MG63 (cell line): Measurements from ENCODE around the gene BPGM. TPM values are rescaled to one million over a fixed set of nuclear protein-coding genes. Genes with fewer than 3 reads are reported as not detected.

Source experiments
- DNase-seq: peaks from one replicate; pipeline ENCODE4 v3.0.0-alpha.2; 2020
- H3K27me3 ChIP-seq: fragments of 250-450 bp; sonication (Bioruptor Pico); 2 replicates; pipeline ENCODE4 v1.5.1; 2020; ENCODE audit warnings: mild to moderate bottlenecking, moderate library complexity
- H3K36me3 ChIP-seq: fragments of 250-450 bp; sonication (Bioruptor Pico); 2 replicates; pipeline ENCODE4 v1.5.1; 2020; ENCODE audit warnings: mild to moderate bottlenecking, moderate library complexity
- H3K4me3 ChIP-seq: fragments of 250-450 bp; sonication (Bioruptor Pico); 2 replicates; pipeline ENCODE4 v1.5.1; 2020; ENCODE audit warnings: mild to moderate bottlenecking, moderate library complexity
- H3K9me3 ChIP-seq: fragments of 250-450 bp; sonication (Bioruptor Pico); 2 replicates; pipeline ENCODE4 v1.5.1; 2020; ENCODE audit warnings: mild to moderate bottlenecking, moderate library complexity
- total RNA-seq: library from RNA; depleted of rRNA; stranded (reverse); fragments of >200 nt; shearing (Covaris generic); gene quantifications from 2 replicates; pipeline ENCODE4 v1.2.3, GENCODE V29; 2014; ENCODE audit warnings: low replicate concordance; rRNA removed

Gene BPGM
- total RNA-seq = 8.7 and 9.6 TPM in 2 replicates

DNA sequence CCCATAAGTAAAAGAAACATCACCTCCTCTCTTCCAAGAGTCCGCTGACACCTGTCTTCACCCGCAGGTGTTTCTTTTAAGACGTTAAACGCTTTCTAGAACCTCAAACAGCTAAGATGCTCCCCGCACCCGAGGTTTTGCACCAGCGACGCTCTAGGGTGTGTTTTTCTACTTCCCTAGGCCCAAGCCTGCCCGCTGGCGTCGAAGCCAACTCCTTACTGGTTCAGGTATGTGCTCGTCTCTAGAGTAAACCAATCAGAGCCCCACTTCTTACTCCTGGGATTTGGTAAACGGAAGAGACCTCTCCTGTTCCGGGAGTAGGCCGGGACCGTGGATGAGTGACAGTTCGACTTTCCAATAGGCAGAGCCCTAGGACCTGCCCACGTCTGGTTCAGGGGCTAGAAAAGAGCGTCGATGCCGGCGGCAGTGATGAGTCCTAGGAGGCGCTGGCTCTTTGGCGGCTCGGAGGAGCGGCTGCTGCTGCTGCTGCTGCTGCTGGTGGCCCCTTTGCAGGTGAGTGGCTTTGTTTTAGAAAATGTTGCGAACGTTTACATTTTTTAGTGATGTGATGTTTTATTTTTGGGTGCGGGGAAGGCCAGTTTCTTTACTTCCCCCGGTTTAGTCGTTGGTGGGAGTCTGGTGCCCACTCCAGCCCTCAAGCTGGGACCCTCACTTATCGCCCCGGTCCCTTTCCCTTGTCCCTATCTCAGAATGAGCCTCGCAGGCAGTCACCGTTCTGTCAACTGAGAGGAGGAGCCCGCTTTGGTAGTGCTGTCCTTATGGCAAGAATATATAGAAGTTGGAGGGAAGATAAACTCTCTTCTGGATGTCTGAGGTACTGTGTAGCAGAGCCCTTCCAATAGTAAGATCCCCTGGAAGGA is at the start of gene BPGM:
BPGM (plus strand) TSS at position 429 of the 881 bp plus-strand sequence. CDS start 14,655 bp downstream, outside the sequence.
- peak within 1 kb of the TSS; percentile 84 for H3K4me3 ChIP-seq
- H3K27me3 ChIP-seq = no peaks in the 10 kb centered on the region
- DNase-seq = peak; percentile 97
- no peaks in the 10 kb centered on the region for H3K36me3 ChIP-seq
- H3K9me3 ChIP-seq = no peaks in the 10 kb centered on the region

DNA sequence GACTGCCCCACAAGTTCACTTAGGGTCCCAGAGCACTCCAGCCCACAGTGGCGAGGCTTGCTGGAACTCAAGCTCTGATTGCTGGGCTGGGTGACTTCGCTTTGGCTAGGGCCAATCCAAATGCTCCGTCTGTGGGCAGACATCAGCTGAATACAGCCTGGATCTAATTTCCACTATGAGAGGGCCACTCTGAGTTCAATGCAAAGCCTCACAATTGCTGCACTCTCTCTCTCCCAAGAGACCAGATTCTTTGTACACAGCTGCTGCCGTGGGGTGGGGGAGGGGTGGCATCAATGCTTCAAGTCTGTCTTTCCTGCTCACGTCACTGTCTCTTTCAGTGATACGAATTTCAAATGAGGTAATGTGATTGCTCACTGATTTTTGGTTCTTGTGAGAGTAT is 47.3 kb upstream of the BPGM start:
- no peak for DNase-seq
- Histone ChIP-seq H3K4me3 (no peak overlapping the region), H3K36me3 (no peaks in the 10 kb centered on the region), H3K9me3 (no peaks in the 10 kb centered on the region), H3K27me3 (no peaks in the 10 kb centered on the region)

DNA sequence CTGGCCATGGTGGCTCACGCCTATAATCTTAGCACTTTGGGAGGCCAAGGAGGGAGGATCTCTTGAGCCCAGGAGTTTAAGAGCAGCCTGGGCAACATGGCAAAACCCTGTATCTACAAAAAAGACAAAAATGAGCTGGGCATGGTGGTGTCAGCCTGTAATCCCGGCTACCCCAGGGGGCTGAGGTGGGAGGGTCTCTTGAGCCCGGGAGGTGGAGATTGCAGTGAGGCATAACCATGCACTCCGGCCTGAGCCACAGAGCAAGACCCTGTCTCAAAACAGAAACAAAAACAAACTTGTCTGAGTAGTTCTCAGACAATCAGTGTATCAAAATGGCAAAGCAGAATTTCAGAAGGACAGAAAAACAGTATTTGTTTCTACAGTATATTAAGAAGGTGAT is 45.2 kb upstream of the BPGM start:
- no peaks in the 10 kb centered on the region for H3K36me3 ChIP-seq
- no peaks in the 10 kb centered on the region for H3K27me3 ChIP-seq
- H3K9me3 ChIP-seq = no peaks in the 10 kb centered on the region
- DNase-seq = no peak
- H3K4me3 ChIP-seq = no peak overlapping the region

DNA sequence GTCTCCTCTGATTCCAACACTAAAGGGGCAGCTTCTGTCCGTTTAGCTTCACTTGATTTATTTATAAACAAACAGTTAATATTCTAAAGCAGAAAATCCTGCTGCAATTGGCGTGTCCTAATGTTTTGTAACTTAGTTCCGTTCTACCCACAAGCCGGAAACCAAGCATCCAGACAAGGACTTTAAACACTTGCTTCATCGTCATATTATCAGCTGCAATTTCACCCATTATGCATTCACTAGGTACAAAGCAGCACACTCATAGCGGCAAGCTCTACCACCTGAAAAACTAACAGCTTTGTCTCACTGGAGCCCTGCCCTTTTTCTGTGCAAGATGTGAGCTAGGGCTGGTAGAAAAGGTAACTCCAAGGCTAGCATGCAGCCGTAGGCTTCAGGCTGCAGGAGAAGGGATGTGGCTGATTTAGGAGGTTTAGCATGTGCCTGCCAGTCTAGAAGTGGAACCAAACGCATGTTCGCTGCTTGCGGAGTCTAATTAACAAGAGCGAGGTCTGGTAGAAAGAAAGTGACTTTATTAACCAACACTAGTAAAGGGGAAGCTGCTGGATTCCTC is 43.7 kb upstream of the BPGM start:
- Histone ChIP-seq H3K9me3 (no peaks in the 10 kb centered on the region), H3K4me3 (0 out of 2 replicates have a peak overlapping the region, but pooled peaks have one; percentile 9), H3K27me3 (no peaks in the 10 kb centered on the region), H3K36me3 (no peaks in the 10 kb centered on the region)
- no peak for DNase-seq

DNA sequence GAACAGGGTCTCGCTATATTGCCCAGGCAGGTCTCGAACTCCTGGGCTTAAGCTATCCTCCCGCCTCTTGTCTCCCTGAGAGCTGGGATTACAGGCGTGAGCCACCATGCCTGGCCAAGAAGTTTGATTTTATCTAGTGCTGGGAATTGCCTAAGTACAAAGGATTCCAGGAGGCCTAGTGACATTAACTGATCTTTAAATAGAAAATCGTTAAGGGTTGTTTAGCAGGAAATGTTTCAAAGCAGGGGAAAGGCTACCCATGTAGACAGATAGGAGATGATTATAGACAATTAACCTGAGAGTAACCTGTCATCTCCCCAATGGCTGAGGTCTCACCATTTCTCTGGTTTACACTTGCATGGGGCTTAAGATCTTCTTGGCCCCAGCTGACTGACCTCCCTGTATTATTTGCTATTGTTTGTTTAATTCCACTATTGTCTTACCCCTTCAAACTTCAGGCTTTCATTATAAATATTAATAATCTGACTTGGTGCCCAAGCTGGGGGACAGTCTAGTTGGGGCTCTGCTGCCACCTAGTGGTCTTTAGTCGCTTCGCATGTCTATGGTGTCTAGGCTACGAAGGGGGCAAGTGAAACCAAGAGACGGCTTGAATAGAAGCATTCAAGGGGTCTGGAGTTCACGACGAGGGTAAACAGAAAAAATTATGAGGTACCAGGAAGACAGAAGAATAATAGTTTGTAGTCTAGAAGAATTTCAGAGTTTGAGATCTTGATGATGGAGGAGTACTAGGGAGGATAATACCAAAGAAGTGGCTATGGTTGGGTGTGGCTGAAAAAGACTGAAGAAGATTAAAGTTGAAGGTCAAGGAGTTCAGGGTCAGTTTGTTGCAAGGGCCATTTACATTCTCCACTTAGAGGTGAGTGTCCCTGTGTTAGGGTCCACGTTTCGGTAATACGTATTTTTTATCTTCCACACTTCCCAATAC is 40.4 kb upstream of the BPGM start:
- H3K9me3 ChIP-seq = no peaks in the 10 kb centered on the region
- H3K27me3 ChIP-seq = no peaks in the 10 kb centered on the region
- no peaks in the 10 kb centered on the region for H3K36me3 ChIP-seq
- H3K4me3 ChIP-seq = no peak overlapping the region
- peak; percentile 26 for DNase-seq

DNA sequence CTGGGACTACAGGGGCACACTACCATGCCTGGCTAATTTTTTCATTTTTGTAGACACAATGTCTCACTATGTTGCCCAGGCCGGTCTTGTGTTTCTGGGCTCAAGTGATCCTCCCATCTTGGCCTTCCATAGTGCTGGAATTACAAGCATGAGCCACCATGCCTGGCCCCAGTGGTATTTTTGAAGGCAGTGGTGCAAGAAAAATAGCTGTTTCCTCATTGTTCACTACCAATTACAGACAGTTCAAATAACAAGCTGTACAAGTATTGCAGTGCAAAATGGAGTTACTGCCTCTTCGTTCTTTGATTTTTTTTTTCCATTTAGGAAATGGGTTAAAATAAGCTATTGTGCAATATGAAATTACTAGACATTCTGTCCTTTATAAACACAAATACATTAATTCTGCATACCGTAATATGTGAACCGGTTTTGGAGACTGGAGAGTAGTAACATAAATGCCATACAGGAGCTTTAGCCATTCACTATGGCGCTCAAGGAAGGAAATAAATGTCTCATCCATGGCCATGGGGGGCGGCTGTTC is 35.0 kb upstream of the BPGM start:
- no peaks in the 10 kb centered on the region for H3K36me3 ChIP-seq
- DNase-seq = no peak
- H3K9me3 ChIP-seq = no peaks in the 10 kb centered on the region
- H3K27me3 ChIP-seq = no peaks in the 10 kb centered on the region
- no peak overlapping the region for H3K4me3 ChIP-seq

DNA sequence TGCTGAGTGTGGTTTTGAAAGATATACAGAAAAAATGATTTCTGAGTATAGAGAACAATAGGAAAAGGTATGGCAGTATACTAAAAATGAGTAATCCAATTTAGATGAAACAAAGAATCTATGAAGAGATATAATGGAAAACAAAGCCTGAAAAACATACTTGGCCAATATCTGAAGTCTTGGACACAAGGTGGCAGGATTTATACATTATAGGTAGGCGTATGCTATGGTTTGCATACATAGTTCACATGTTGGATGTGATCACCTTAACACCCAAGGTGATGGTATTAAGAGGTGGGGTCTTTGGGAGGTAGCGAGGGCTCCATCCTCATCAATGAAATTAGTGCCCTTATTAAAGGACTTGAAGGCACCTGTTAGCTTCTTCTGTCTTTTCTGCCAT is 34.5 kb upstream of the BPGM start:
- Histone ChIP-seq H3K9me3 (no peaks in the 10 kb centered on the region), H3K4me3 (no peak overlapping the region), H3K36me3 (no peaks in the 10 kb centered on the region), H3K27me3 (no peaks in the 10 kb centered on the region)
- no peak for DNase-seq

DNA sequence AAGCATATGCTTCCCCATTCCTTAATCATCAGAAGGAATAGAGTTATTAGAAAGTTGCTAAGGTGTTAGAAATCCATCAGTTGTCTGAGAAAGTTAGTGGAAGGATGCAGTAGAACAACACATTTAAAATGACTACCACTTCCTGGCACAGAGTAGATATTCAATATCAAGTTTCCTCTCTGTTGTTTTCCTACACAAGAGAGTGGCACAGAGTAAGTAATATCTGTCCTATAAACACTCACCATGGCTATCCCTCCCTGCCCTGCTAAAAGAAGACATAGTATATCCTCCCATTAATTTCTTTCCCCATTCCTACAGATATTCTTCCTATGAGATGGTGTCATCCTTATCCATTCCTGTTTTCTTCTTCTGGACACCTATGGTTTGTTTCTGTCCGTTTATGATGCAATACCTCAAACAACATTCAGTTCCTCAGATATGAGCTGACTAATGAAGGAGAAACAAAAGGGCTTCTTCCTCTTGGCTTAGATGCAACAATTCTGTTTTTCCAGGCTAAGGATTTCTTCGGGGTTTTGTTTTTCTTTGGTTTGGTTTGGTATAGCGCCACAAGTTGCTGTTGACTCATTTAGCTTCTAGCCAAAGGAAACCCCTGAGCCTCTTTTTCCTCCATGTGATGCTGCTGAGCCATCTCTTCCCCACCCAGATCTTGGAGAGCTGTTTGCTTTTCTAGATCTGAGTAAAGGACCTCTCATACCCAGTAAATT is 32.9 kb upstream of the BPGM start:
- no peaks in the 10 kb centered on the region for H3K27me3 ChIP-seq
- DNase-seq = peak; percentile 75
- no peaks in the 10 kb centered on the region for H3K9me3 ChIP-seq
- H3K4me3 ChIP-seq = no peak overlapping the region
- H3K36me3 ChIP-seq = no peaks in the 10 kb centered on the region

DNA sequence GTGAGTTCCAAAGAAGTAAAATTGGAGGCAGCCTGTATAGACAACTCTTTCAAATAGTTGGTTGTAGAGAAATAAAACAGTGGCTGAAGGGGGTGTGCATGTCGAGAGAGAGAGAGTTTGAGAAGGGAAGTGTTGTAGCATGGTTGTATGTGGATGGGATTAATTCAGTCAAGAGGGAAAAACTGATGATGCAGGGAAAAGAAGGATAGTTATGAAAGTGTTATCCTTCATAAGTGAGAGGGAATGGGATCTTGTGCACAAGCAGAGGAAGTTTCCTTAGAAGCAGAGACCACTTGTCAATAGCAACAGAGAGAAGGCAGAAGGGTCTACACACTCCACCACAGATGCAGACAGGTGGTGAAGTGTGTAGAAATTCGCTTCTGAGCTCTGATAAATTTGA is 30.0 kb upstream of the BPGM start:
- H3K36me3 ChIP-seq = no peaks in the 10 kb centered on the region
- no peak overlapping the region for H3K4me3 ChIP-seq
- DNase-seq = no peak
- no peaks in the 10 kb centered on the region for H3K9me3 ChIP-seq
- no peaks in the 10 kb centered on the region for H3K27me3 ChIP-seq

DNA sequence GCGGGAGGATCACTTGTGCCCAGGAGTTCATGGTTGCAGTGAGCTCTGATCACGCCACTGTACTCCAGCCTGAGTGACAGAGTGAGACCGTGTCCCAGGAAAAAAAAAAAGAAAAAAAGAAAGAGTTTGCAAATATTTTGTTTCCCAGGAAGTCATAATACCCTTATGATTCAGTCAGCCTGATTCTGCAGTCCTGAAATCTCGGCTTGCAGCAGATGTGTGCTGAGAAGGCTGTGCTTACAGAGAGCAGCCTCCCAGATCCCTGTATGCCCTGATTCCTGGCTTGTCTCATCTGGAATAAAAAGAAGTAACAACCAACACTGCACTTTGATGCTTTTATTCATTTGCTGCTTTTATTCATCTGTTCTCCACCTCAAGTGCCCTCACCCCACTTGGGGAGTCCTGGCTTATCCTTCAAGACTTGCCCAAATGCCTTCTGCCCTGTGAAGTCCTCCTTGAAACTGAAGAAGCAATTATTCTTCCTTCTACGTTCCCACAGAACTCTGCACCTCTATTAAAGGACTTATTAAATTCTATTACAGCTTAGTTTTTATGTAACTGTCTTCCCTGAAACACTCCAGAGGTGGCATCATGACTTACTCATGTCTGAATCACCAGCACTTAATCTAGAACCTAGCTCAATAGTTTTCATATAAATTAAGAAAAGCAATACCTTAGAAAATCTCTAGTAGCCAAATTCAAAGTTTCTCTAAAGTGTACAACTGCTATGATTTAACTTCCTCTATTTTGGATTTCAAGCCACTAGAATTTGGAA is 27.7 kb upstream of the BPGM start:
- Histone ChIP-seq H3K36me3 (no peaks in the 10 kb centered on the region), H3K4me3 (no peak overlapping the region), H3K9me3 (no peaks in the 10 kb centered on the region), H3K27me3 (no peaks in the 10 kb centered on the region)
- DNase-seq = peak; percentile 23

DNA sequence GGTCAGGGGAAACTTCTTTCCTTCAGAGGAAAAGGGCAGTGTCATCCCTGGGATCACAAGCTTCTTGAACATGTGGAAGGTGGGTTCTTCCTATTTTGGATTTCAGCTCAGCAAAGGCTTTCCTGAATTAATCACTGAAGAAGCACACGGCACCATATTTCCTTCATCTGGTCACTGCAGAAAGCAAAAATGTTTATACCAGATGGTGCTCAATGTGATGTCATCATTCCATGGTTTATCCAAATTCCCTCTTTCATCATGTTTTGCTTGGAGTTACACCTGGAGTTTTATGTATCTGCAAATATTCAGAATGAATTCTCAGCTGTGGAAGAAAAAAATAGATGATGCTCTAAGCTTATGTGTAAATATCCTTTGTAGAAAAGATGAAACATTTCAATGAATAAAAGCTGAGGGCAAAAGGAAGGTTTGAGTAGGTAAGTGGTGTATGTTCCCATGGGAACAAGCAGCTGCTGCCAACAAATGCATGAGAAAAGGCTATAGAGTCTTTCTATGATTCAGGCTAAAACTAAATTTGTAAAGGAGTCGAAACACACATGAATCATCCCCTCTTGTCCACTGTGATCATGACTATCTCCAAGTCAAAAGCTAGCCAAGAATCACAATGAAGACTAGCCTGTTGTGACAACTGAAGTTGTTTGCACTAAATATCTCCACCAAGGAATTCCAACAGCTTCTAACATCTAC is 26.9 kb upstream of the BPGM start:
- DNase-seq = peak; percentile 63
- Histone ChIP-seq H3K27me3 (no peaks in the 10 kb centered on the region), H3K4me3 (no peak overlapping the region), H3K9me3 (no peaks in the 10 kb centered on the region), H3K36me3 (no peaks in the 10 kb centered on the region)

DNA sequence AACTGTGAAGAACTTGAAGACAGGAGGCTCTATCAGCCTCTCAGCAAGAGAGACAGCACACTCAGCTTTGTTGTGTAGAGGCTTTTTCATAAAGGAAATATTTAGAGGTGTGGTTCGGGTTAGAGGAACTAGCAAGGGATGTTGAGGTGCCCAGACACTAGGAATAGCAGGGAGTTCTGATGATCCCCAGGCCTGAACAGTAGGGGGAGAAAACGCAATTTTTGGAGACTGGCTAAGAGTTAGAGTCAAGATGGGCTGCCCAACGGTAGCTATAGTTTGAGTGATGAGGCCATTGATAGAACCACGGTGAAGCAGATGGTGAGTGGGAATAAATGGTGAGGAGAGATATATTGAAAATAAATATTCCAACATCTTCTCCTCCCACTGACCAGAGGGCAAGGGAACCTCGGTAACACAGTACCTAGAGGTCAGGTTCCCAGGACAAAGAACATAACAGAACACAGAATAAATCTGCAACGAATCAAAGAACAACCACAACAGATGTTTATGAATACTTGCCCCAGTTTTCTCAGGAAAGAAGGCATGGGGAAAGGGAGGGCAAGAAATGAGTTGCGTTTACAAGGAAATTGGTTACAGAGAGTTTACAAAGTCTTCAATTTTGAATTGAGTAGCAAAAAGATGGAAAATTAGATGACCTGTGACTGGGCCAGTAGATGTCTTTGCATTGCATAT is 24.2 kb upstream of the BPGM start:
- Histone ChIP-seq H3K4me3 (no peak overlapping the region), H3K36me3 (no peaks in the 10 kb centered on the region), H3K9me3 (no peaks in the 10 kb centered on the region), H3K27me3 (no peaks in the 10 kb centered on the region)
- DNase-seq = no peak

DNA sequence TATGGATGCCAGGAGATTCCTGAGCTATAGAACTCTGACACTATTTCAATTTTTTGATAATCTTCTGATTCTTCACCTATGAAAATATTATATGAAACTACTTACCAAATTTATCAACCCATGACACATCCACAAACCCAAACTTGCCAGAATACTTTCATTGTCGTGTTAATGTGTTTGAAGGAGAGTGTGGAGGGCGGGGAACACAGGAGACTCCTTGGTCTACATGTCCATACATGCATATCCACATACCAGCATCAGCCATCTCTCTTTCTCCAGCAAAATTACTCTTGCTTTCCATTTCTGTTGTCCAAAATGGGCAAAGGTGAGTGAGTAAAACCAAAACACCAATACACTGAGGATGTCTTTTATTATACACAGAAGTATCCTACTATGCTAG is 23.5 kb upstream of the BPGM start:
- Histone ChIP-seq H3K9me3 (no peaks in the 10 kb centered on the region), H3K36me3 (no peaks in the 10 kb centered on the region), H3K4me3 (no peak overlapping the region), H3K27me3 (no peaks in the 10 kb centered on the region)
- no peak for DNase-seq

DNA sequence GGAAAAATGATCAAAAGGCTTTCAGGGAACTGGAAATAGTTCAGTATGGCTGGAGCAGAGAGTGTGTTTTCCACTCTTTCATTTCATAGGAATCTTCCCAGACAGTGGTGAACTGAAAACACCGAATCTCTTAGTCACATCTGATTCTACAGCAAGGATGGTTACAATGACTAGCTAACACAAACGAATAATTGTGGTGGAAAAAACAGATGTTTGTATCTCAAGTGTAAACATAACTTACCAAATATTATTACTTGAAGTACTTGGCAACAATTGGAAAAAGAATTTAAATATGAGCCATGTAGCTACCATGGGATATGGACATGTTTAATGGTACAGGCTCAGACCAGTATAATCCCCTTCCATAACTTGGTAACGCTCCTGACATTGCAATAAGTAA is 21.1 kb upstream of the BPGM start:
- no peak for DNase-seq
- Histone ChIP-seq H3K27me3 (no peaks in the 10 kb centered on the region), H3K9me3 (no peaks in the 10 kb centered on the region), H3K36me3 (no peaks in the 10 kb centered on the region), H3K4me3 (no peak overlapping the region)
